ENCODE data around the gene CLCA1. TPM values are rescaled to one million over a fixed set of nuclear protein-coding genes. Genes with fewer than 3 reads are reported as not detected.

CLCA1 gene, protein sequence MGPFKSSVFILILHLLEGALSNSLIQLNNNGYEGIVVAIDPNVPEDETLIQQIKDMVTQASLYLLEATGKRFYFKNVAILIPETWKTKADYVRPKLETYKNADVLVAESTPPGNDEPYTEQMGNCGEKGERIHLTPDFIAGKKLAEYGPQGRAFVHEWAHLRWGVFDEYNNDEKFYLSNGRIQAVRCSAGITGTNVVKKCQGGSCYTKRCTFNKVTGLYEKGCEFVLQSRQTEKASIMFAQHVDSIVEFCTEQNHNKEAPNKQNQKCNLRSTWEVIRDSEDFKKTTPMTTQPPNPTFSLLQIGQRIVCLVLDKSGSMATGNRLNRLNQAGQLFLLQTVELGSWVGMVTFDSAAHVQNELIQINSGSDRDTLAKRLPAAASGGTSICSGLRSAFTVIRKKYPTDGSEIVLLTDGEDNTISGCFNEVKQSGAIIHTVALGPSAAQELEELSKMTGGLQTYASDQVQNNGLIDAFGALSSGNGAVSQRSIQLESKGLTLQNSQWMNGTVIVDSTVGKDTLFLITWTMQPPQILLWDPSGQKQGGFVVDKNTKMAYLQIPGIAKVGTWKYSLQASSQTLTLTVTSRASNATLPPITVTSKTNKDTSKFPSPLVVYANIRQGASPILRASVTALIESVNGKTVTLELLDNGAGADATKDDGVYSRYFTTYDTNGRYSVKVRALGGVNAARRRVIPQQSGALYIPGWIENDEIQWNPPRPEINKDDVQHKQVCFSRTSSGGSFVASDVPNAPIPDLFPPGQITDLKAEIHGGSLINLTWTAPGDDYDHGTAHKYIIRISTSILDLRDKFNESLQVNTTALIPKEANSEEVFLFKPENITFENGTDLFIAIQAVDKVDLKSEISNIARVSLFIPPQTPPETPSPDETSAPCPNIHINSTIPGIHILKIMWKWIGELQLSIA
- not detected for total RNA-seq (ENCODE audit: unreplicated experiment)
- long read RNA-seq: 0 reads

DNA sequence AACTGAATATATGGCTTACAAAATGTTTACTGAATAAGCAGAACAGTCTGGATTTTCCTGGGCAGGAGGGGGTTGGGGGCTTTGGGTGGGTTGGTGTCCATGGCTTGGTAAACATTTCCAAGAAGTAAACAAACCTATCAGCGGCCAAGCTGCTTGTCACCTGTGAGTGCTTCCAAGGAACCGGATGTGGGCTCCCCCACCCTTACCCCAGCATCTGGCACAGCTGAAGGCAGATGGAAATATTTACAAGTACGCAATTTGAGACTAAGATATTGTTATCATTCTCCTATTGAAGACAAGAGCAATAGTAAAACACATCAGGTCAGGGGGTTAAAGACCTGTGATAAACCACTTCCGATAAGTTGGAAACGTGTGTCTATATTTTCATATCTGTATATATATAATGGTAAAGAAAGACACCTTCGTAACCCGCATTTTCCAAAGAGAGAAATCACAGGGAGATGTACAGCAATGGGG is at the start of gene CLCA1:
TSS of gene CLCA1 (plus strand) at position 427 of the 477 bp plus-strand sequence. CDS start at position 472, 45 bp downstream.
- no peak within 1 kb of the TSS for H3K27ac Mint-ChIP-seq (ENCODE audit: unreplicated experiment)
- DNase-seq: no peak
- no peaks in the 10 kb centered on the region for H3K36me3 Mint-ChIP-seq (ENCODE audit: unreplicated experiment)
- H3K9me3 Mint-ChIP-seq (ENCODE audit: unreplicated experiment): no peaks in the 10 kb centered on the region
- no peak within 1 kb of the TSS for H3K4me3 Mint-ChIP-seq (ENCODE audit: unreplicated experiment)
- no peaks in the 10 kb centered on the region for H3K27me3 Mint-ChIP-seq (ENCODE audit: unreplicated experiment)
- TF ChIP-seq, protein P1, sequence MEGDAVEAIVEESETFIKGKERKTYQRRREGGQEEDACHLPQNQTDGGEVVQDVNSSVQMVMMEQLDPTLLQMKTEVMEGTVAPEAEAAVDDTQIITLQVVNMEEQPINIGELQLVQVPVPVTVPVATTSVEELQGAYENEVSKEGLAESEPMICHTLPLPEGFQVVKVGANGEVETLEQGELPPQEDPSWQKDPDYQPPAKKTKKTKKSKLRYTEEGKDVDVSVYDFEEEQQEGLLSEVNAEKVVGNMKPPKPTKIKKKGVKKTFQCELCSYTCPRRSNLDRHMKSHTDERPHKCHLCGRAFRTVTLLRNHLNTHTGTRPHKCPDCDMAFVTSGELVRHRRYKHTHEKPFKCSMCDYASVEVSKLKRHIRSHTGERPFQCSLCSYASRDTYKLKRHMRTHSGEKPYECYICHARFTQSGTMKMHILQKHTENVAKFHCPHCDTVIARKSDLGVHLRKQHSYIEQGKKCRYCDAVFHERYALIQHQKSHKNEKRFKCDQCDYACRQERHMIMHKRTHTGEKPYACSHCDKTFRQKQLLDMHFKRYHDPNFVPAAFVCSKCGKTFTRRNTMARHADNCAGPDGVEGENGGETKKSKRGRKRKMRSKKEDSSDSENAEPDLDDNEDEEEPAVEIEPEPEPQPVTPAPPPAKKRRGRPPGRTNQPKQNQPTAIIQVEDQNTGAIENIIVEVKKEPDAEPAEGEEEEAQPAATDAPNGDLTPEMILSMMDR (IDR thresholded peaks at IDR 0.05; ENCODE audit: partially characterized antibody, unreplicated experiment): no peak
- H3K4me1 Mint-ChIP-seq (ENCODE audit: low read depth, unreplicated experiment): no peaks in the 10 kb centered on the region

DNA sequence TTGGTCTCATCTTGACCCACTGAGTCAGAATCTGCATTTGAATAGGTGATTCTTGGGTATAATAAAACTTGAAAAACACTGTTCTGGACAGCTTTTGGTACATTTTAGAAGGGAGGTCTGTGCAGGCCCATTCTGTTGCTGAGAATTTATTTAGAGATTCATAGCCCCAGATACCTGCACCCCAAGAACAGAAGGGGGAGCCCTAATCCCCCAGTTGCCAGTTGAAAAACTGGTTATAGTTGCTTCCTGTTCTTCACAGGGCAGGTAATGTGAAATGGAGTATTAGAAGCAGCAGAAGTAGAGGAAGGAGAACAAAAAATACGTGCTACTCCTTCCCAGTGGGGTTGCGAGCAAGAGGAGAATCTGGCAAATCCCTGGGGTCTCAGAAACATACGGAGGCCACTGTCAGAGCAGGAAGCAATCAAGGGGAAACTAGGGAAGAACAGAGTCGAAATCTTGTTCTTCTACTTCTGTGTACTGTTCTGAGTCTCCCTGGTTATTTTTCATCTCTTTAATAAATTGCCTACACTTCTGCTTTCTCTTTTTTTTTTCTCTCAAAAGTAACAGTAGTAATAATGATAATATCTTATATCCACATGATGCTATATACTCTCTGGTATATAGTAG is 49.3 kb upstream of the CLCA1 start:
- no peak overlapping the region for H3K4me3 Mint-ChIP-seq (ENCODE audit: unreplicated experiment)
- no peak for DNase-seq
- H3K9me3 Mint-ChIP-seq (ENCODE audit: unreplicated experiment): peaks cover 1% of the 10 kb centered on the region
- no peaks in the 10 kb centered on the region for H3K27me3 Mint-ChIP-seq (ENCODE audit: unreplicated experiment)
- H3K4me1 Mint-ChIP-seq (ENCODE audit: low read depth, unreplicated experiment): peaks cover 4% of the 10 kb centered on the region
- H3K27ac Mint-ChIP-seq (ENCODE audit: unreplicated experiment): no peak overlapping the region
- no peaks in the 10 kb centered on the region for H3K36me3 Mint-ChIP-seq (ENCODE audit: unreplicated experiment)
- TF ChIP-seq, protein P1 (IDR thresholded peaks at IDR 0.05; ENCODE audit: partially characterized antibody, unreplicated experiment): no peak

DNA sequence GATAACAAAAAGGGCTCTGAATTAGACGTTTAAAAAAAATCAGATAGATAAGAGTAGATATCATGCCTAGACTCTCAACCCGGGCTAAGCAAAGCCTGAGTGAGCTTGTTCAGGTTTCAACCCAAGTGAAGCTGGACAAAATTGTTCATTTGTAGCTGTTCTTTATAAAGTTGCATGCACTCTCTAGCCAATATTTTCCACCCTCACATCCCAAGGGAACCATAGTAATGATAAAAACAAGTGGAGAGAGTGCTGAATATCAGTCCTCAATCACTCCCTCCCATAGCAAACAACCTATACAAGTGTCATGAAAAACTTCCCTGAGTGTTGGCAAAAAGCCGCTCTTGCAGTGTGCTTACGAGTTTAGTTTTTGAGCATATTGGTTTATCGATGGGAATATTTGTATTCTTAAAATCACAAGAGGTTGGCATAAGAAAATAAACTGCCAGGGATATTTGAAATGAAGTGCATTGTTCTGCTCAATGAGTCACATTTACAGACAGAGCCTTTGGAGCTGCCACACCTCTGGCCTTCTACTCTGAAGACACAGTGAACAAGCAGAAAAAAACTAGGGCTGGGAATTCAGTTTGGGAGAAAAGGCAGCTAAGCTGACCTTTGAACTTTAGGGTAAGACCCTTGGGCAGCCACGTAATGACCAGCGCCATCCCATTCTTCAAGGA is 47.0 kb upstream of the CLCA1 start:
- H3K4me1 Mint-ChIP-seq (ENCODE audit: low read depth, unreplicated experiment): peaks cover 4% of the 10 kb centered on the region
- no peaks in the 10 kb centered on the region for H3K36me3 Mint-ChIP-seq (ENCODE audit: unreplicated experiment)
- no peak overlapping the region for H3K4me3 Mint-ChIP-seq (ENCODE audit: unreplicated experiment)
- TF ChIP-seq, protein P1 (IDR thresholded peaks at IDR 0.05; ENCODE audit: partially characterized antibody, unreplicated experiment): no peak
- H3K27ac Mint-ChIP-seq (ENCODE audit: unreplicated experiment): no peak overlapping the region
- peaks cover 1% of the 10 kb centered on the region for H3K9me3 Mint-ChIP-seq (ENCODE audit: unreplicated experiment)
- no peak for DNase-seq
- no peaks in the 10 kb centered on the region for H3K27me3 Mint-ChIP-seq (ENCODE audit: unreplicated experiment)

DNA sequence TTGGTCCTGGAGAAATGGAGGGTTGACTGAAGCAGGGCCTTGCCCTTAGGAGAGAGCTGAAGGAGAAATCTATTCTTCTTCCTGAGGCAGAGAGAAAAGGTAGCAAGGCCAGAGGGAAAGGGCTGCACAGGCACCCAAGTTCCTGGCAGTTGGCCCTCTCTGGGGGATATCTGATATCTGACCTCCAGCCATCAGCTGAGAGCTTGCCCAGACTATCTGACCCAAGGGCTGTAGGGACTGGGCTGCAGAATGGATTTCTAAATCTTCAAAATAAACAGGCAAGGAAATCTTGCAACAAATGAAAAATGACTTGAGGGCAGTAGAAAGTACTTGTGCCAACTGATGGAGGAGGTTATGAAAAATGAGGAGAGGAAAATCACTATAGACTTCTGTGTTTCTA is 45.3 kb upstream of the CLCA1 start:
- Mint-ChIP-seq H3K27me3 (ENCODE audit: unreplicated experiment) (no peaks in the 10 kb centered on the region), H3K4me1 (ENCODE audit: low read depth, unreplicated experiment) (peaks cover 4% of the 10 kb centered on the region), H3K36me3 (ENCODE audit: unreplicated experiment) (no peaks in the 10 kb centered on the region), H3K4me3 (ENCODE audit: unreplicated experiment) (no peak overlapping the region), H3K9me3 (ENCODE audit: unreplicated experiment) (peaks cover 1% of the 10 kb centered on the region), H3K27ac (ENCODE audit: unreplicated experiment) (no peak overlapping the region)
- TF ChIP-seq, protein P1 (IDR thresholded peaks at IDR 0.05; ENCODE audit: partially characterized antibody, unreplicated experiment): no peak
- DNase-seq: no peak
